BJ (cell line): ENCODE data around the gene GPC6. TPM values are rescaled to one million over a fixed set of nuclear protein-coding genes. Genes with fewer than 3 reads are reported as not detected.

Experiments
- CTCF ChIA-PET: fragments of 350-600 bp; formaldehyde crosslinking; extraction: SDS; loops from one replicate; lab custom pipeline; 2021; ENCODE audit warnings: antibody characterized with exemption, inconsistent platforms; lab: Yijun Ruan, JAX
- POLR2A ChIA-PET: fragments of 300-600 bp; sonication (Branson Sonifier 250); formaldehyde crosslinking; extraction: SDS; loops from one replicate; lab custom pipeline; 2021; ENCODE audit warnings: antibody characterized with exemption; lab: Charles Lee
- DNase-seq: peaks from one replicate; pipeline ENCODE4 v3.0.0-alpha.2; 2011; ENCODE audit warnings: low read depth
- H3K27me3 ChIP-seq: 2 replicates; pipeline ENCODE4 v1.6.0; 2011; ENCODE audit warnings: low read length; ENCODE audit not compliant: control insufficient read depth, insufficient read depth
- H3K36me3 ChIP-seq: 2 replicates; pipeline ENCODE4 v1.5.1; 2011; ENCODE audit warnings: low read length; ENCODE audit not compliant: control insufficient read depth, insufficient read depth
- H3K4me3 ChIP-seq: 2 replicates; pipeline ENCODE4 v1.5.1; 2011; ENCODE audit warnings: low read depth, mild to moderate bottlenecking, control low read depth, low read length
- polyA plus RNA-seq: library from polyadenylated mRNA; depleted of rRNA; stranded (reverse); fragments of >200 nt; gene quantifications from 2 replicates; pipeline ENCODE4 v1.2.3, GENCODE V29; 2011
- TF ChIP-seq, protein P1 (sequence below): IDR thresholded peaks from 2 replicates; pipeline ENCODE4 v1.5.1; 2011; ENCODE audit warnings: low read depth, mild to moderate bottlenecking, control low read depth, inconsistent platforms, low read length, moderate library complexity; ENCODE audit not compliant: insufficient read depth

Gene GPC6
- polyA plus RNA-seq, 1 experiment = 23.0 TPM

DNA sequence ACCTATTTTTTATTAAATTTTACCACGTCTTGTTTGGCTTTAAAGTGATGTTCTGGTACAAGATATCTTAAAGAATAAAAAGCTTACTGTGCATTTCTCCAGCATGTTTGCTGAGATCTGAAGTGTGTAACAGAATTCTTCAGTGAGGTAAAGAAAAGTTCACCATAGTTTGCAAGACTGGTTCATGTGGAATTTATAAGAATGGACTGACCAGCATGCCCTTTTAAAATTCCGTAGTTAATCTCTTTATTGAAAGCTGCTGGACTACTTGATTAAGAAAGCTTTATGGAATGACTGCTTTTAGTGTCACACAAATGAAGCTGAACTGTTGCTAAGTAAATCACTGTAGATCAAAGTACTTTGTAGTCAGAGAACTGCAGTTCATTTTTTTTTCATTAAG is 119.2 kb downstream of the GPC6 start:
- TF ChIP-seq, protein P1, sequence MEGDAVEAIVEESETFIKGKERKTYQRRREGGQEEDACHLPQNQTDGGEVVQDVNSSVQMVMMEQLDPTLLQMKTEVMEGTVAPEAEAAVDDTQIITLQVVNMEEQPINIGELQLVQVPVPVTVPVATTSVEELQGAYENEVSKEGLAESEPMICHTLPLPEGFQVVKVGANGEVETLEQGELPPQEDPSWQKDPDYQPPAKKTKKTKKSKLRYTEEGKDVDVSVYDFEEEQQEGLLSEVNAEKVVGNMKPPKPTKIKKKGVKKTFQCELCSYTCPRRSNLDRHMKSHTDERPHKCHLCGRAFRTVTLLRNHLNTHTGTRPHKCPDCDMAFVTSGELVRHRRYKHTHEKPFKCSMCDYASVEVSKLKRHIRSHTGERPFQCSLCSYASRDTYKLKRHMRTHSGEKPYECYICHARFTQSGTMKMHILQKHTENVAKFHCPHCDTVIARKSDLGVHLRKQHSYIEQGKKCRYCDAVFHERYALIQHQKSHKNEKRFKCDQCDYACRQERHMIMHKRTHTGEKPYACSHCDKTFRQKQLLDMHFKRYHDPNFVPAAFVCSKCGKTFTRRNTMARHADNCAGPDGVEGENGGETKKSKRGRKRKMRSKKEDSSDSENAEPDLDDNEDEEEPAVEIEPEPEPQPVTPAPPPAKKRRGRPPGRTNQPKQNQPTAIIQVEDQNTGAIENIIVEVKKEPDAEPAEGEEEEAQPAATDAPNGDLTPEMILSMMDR = no peak
- DNase-seq = peak; percentile 60
- H3K27me3 ChIP-seq = no peaks in the 10 kb centered on the region
- H3K36me3 ChIP-seq = no peaks in the 10 kb centered on the region
- no peak overlapping the region for H3K4me3 ChIP-seq
- CTCF ChIA-PET = interaction anchor here (0.6 kb wide), 1 partner anchor 1089 kb away, joined by 3 read pairs; no protein-coding TSS in a partner anchor
- POLR2A ChIA-PET = interaction anchor here (0.6 kb wide), 1 partner anchor 13 kb away, joined by 24 read pairs; no protein-coding TSS in a partner anchor

DNA sequence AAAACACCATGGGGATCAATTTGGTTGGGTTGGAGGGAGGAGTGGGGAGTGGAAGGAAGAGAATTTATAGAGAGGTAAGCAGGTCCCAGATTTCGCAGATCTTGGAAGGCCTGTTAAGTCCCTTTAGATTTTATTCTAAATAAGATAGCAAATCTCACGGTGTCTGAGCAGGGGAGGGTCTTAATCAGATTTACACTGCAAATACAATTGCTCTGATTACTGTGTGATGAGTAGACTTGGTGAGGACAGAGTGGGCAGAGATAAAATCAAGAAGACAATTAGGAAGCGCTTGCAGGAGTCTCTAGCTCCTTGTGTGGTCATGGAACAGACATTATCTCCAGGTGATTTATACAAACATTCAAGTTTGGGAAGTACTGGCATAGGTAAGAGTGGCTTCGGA is 126.0 kb downstream of the GPC6 start:
- TF ChIP-seq, protein P1 = no peak
- H3K4me3 ChIP-seq = no peak overlapping the region
- no peak for DNase-seq
- no peaks in the 10 kb centered on the region for H3K27me3 ChIP-seq
- ChIA-PET POLR2A (no interaction called here), CTCF (no interaction called here)
- no peaks in the 10 kb centered on the region for H3K36me3 ChIP-seq

DNA sequence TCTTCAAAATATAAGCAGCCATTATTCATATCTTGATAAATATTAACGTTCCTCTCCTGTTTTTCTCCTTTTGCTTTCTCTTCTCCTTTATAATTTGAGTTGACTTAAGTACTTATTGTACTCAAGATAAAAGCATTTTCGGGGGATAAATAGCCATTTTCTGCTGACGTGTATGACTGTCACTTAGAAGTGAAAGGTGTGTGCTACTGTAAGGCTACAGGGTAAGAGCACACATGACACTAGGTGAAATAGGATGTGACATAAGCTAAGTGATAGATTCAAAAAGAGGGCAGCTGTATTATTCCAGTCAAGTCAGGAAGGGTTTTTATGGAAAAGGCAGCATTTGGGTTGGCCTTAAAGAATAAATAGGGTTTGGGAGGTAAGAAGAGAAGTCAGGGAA is 128.5 kb downstream of the GPC6 start:
- no peak for DNase-seq
- no peak overlapping the region for H3K4me3 ChIP-seq
- CTCF ChIA-PET = no interaction called here
- TF ChIP-seq, protein P1 = no peak
- H3K27me3 ChIP-seq = no peaks in the 10 kb centered on the region
- H3K36me3 ChIP-seq = no peaks in the 10 kb centered on the region
- POLR2A ChIA-PET = no interaction called here

DNA sequence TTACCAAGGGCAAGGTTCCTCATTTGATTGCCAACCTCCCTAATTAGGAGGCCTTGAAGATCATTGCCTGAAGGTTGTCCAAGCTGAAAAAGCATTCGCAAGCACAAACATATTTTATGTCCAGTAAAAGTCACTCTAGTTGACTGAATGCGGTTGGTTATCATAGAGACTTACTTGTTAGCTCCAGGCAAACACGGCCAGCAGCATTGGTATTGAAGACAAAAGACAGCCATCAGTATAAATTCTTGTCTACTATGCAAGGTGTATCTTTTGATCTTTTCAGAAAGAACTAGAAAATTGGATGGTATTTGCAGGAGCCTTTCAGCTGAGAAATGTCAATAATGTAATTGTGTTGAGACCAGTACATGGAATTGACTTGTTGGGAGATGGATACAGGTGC is 129.9 kb downstream of the GPC6 start:
- POLR2A ChIA-PET = no interaction called here
- CTCF ChIA-PET = no interaction called here
- no peaks in the 10 kb centered on the region for H3K36me3 ChIP-seq
- no peak for DNase-seq
- TF ChIP-seq, protein P1 = no peak
- H3K27me3 ChIP-seq = no peaks in the 10 kb centered on the region
- H3K4me3 ChIP-seq = no peak overlapping the region

DNA sequence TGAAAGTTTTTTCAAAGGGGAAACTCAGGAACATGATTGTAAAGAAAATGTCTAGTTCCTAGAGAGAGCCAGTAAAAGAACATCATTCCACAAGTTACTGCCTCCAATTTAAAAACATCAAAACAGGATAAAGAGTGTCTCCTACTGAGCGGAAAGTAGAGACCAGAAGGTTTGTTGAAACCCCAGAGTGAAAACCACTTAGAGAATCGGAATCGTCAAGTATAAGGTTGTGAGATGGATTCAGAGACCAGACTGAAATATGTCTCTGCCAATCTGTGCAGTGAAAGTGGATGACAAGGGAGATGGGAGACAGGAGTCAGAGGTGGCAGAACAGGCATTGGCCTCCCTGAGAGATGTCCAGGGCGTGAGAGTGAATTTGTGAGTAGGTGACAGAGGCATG is 133.4 kb downstream of the GPC6 start:
- H3K27me3 ChIP-seq = no peaks in the 10 kb centered on the region
- TF ChIP-seq, protein P1 = no peak
- CTCF ChIA-PET = no interaction called here
- no peak for DNase-seq
- H3K36me3 ChIP-seq = no peaks in the 10 kb centered on the region
- POLR2A ChIA-PET = no interaction called here
- no peak overlapping the region for H3K4me3 ChIP-seq
